GM04503 (cell line): ENCODE data around the gene PTPRZ1.

Experiments
- DNase-seq: peaks from one replicate; pipeline ENCODE4 v3.0.0-alpha.2; 2012; ENCODE audit warnings: low read depth

The PTPRZ1 gene

DNA sequence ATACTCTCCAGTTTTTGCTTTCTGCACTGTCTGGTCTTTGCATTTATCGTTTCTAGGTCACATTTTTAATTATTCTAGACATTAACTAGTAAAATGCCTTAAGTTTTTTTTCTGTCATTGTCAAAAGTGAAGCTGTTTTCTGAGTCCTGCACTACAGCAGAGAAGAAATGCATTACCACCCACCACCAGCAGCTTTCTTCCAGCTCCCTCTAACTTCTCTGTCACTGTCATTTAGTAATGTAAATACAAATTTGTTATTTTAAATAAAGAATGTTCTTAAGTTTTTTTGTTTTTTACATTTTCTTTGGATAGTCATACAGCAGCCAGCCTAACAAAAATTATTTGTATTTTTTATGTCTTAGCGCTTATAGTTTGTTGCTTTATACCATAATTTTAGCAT lies 18.8 kb downstream of the PTPRZ1 start:
- no peak for DNase-seq

DNA sequence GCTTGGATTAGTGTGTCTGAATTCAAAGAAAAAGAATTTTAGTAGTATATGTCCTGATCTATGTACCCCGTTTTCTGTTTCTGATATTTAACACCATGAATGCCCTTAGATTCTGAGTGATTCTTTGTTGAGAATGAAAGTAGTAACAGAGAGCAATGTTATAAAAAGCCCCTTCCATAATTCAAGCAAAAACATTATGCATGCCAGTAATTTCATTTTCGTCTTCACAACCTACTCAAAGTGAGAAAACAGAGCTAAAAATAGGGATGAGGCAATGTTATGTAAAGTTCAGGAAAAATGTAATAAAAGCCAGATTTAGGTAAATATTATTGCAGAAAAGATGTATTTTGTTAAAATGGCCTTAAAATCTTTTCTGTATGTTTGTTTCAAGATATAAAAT lies 28.1 kb downstream of the PTPRZ1 start:
- DNase-seq: no peak

DNA sequence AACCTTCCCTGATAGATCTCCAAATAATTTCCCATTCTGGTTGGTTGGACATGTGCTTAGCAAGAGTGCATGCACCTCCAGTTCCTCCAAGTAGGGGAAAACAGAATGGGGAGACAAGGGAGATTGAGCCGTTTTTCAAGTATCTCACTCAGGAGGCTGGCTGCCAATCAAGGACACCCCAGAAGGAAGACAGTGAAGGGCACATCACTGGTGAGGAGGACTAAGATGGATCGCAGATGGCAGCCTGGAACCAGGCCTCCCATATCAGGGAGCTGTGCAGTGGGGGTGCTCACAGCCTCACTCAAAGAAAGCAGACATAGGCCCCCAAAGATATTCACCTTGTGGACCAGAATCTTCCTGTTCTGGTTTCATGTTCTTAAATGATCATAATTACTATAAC lies 31.2 kb downstream of the PTPRZ1 start:
- no peak for DNase-seq

DNA sequence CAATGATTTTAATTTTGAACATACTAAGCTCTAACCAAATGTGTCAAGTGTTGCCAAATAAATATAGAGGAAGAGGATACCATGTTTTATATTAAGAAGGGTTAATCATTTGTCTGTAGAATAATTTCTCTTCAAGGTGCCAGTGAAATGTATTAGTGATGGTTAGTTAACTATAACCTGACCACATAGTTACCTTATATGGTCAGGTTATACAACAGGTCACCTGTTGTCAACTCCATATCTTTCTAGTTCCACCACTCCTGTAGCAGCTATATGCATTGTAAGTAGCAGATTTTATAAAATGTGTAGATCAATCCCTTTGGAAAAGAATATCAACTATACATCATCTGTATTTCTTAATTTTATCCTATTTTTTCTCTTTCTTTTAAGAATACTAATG lies 35.1 kb downstream of the PTPRZ1 start:
- no peak for DNase-seq

DNA sequence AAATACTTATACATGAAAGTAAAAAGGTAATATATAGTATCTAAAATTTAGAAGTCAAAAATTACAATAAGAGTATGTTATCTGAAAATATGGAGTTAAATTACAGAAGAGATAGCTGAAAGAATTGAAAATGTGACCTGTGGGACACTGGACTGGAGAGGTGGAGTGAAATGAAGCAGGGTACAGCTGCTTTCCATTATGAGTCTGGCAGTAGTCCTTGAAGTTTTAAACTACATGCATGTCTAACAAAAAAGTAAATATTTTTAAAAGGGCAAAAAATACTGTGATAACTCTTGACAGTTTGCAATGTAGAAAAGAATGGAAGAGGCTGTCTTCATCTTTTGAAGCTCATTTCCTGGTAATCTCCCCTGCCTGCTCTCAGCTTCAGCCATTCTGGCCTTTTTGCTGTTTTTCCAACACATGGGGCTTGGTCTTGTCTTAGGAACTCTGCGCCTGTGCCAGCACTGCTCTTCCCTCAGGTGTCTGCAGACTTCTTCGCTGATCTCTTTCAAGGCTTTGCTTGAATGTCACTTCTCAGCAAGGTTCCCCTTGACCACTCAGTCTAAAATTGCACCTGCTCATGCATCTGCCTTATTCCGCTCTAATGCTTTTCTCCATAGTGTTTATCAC lies 36.9 kb downstream of the PTPRZ1 start:
- DNase-seq: no peak

DNA sequence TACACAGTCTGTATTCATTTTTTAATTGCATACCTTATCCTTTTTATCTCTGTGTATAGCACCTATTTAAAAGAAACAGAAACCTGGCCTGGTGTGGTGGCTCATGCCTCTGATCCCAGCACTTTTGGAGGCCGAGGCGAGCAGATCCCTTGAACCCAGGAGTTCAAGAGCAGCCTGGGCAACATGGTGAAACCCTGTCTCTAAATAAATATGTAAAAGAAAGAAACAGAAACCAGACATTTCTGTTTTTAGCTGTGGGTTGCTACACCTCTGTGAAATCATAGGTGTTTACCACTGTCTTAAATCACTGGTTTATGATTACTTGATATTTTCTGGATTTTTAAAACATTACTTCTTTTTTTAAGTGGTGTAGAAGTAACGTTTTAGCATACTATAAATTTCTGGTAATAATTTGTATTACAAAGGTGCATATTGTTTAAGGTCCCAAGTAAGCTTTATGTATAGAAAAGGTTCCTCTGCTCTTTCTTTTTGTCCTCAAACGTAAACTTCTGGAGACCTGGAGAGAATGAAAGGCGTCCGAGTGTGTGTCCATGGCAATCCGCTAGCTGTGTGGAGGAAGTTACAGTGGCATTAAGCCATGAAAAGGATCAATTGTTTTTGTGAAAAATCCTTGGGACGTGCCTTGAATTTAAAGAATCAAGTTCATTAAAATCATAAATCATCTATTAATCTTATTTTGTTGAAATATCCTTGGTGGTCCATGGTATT lies 41.1 kb downstream of the PTPRZ1 start:
- DNase-seq: no peak

DNA sequence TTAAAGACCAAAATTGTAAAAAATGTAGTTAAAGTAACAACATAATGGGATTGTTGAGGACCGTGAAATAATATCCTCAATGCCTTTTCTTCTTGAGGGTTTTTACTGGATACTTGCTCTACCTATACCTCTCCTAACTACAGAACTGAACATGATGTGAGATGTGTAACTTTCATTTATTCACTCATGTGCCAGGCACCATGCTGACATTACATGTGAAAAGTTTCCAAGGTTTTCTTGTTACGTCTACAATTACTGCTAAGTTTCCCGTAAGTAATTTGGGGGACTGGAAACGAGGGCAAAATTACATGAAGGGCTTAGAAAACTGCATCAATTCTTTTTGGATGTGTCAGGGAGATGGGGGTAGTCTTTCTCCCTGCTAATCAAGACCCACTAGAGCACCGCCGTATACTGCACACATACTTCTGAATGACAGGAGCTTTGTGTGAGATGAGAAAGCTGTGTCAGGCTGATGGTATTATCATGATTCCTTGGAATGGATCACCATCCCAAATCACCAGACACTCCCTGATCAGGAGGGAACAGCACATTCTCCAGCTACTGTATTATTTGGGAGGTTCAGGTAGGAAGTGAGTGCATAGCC lies 41.8 kb downstream of the PTPRZ1 start:
- DNase-seq: no peak

DNA sequence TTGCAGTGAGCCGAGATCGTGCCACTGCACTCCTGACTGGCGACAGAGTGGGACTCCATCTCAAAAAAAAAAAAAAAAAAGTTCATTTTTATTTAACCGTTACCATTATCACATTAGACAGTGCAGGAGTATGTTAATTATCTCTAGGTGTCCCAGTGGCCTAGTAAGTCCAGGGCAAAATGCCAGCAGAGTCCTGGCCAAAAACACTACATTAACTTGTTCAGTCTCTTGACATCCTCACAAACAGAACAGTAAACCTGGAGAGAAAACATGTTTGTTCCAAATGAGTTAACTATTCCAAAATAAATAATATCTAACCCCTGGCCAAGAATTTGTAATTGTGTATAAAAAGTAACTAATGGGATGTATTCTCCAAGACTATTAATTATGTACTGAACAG lies 43.2 kb downstream of the PTPRZ1 start:
- no peak for DNase-seq

DNA sequence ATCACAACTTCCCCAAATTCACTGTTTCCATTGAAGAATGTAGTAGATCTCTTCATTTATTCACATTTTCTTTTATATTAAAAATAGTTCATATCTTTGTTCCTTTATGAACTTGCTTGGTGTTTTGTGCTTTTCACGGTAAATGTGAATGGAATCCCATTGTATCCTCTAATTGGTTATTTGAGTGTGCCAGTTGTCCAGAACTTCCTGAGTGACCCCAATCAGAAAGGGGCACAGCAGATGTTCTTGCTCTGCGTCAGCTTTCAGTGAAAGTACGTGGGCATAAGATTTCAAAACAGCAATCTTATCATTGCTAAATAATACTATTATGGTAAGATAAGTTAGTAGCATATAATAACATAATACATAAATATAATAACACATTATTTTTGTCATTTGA lies 47.0 kb downstream of the PTPRZ1 start:
- DNase-seq: no peak

DNA sequence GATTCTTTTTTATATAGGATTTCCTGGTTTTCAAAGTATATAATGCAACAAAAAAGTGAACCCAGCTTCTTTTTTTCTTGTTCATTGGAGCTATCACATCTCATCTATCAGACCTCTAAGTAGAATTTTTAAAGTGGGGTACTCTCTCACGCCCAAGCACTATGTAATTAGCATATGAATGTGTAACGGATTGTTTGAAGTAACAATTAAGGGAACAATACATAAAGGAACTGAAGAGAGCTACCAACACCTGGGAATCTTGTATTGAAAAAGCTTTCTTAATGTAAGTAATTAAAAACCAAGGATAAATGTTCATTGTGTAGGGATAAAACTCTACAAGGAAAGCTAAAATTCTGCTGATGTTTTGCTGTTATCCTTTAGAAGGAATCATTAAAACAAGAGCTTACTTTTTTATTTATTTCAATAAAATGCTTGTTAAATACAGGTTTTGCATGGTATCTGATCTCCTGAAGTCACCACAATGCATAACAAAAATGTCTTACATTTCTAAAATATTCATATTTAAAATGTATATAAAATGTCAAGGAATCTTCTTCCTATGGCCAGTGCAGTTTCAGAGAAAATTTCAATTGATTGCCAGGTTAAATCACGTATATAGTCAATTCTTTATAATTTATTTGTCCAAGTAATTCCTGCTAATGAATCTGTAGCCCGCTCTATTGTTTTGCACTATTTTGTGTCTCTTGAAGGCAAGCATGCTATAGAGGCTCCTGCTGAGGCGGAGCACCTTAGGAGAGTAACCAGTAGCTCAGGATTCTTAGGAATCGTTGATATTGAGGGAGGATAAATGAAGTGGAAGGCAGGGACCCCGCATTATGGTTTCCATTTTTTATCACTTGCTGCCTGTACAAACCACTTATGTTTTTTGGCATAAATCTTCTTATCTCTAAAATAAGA lies 51.6 kb downstream of the PTPRZ1 start:
- no peak for DNase-seq

DNA sequence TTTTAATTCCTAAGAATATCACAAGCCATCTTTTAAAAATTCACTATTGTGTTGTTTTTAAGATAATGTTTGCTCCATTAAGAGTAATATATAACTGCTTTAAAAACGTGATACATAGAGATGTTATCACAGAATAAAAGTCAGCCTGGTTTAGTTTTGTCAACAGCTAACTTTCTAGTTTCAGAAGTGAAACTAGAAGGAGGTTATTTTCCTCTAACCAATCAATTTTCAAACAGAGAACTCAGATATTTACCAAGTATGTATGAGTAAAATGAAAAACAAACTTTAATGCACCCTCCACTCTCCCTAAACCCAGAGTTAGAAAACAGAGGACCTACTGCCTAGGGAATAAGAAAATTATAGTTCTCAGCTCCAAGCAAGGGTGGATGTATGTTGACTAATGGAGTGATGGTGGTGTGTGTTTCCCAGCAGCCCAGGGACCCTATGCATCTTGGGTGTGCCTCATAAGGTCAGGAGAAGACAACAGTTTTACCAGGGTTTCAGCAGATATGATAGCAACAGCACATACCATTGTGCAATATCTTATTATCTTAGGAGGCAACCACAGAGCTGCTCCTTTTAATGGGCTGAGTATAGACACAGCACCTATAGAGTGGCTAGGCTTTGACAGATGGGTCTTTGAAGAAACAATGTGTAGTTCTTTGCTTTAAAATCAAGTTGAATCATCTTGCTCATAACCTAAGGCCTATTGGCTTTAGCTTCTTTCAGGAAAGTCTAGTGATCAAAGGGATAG lies 58.4 kb downstream of the PTPRZ1 start:
- no peak for DNase-seq

DNA sequence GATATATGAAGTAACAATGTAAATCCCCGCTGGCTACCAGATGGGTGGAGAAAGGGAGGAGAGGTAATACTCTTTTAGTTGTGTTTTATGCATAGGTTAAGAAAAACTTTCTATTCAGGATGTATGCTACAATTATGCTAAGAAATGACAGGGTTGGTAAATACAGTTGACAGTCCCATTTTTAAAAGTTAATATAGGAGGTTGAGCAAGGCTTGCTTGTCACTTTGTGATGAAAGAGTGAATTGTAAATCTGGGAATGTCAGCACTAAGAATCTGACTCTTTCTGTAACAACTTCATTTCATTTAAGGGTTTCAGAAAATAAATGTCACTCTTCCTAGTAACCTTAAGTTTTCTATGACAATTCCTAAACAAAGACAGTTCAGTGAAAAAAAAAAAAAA lies 59.8 kb downstream of the PTPRZ1 start:
- DNase-seq: no peak

DNA sequence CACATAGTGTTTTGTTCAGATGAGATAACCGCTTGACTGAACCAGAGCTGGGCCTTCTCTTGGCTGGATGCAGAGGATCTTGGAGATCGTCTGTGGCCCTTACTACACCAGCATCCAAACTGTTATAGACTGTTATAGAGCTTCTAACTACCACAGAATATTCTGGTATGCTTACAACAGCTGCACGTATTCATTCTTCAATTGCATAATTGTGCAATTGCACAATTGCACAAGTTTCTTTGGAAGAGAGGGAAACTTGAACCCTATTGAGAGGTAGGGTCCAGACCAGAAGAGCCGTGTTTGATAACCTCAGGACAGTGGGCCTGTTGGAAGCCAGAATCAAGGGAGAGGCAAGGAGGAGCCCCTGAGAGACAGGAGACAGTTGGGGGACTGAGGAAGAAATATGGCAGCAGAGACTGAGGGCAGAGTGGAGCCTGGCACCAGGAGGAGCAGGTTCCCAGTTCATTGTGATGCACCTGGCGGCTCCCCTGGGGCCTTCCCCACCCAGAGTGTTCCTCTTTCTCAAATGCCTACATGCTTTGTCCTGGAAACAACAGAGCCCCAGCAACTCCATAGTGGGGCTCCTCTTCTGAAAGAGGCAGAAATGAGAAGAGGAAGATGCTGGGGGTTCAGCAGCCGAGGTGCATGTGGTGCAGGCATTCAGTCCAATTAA lies 64.1 kb downstream of the PTPRZ1 start:
- no peak for DNase-seq

DNA sequence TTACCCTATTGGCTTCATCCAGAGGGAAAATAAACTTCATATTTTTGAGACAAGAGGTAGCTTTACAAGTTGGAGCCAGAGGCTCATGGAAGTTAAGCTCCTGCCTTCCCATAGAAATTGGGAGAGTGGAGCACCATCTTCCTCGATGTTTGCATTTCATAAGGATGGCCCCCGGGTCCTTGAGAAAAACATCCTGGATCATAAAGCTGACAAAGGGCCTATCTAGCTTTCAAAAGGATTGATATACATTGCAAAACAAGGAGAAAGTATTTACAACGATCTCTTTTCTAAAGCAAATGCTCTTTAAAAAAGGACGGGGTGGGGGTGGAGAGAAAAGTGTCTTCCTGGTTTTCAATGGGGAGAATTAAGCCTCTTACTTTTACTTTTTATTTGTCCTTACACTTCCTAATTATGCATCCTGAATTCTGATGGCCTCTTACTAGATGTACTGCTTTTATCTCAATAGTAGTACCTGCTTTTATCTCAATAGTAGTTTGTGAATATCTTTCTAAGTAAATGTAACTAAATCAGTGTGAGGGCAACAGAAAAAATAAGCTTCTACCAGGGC lies 65.6 kb downstream of the PTPRZ1 start:
- no peak for DNase-seq

DNA sequence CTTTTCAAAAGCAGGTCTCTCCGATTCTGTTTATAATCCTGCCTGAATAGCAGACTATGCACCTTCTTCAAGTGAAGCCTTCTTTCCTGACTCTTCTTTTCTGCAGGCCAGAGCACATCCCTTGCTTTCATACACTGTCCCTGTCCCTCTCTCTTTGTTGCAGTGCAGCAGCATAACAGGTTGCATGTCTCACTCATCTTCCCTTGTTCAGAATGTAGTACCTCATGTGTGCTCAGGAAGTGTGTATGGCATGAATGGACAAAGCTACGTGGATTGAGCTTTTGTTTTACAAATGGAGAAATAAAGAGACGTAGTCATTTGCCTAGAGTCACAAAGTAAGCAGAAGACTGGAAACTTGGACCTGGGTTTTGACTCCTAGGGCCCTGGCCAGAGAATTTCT lies 68.0 kb downstream of the PTPRZ1 start:
- DNase-seq: no peak

DNA sequence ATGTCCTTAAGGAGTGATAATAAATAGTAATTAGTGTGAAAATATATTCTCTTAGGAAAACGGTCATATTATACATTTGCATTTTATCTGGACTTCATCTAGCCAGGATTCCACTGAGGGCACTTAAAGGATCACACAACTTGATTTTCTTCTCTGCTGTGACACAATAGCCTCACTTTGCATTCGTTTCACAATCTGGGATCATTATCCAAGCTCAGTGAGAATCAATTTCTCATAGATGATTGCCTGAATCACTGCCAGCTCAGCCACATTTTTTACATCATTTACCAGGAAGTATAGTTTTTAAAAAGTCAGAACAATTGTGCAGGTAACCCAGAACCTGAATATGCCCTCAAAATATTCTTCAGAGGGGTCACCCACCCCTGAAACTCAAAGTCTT lies 68.9 kb downstream of the PTPRZ1 start:
- no peak for DNase-seq

DNA sequence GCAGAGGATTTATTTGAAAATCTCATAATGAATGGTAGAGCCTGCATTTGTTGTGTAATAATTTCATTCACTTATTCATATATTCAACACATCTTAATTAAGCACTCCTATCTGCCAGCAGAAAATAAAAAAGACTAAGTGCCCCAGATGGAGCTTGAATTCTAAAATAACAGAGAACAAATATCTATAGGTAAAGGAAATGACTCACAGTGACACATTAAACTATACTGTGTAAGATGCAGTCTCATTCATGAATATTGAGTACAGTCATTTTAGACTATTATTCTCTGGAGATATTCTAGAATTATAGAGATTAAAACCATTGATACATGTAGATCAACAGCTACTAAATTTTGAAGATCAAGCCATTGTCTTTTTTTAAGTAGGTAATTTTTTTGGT lies 72.1 kb downstream of the PTPRZ1 start:
- DNase-seq: no peak

DNA sequence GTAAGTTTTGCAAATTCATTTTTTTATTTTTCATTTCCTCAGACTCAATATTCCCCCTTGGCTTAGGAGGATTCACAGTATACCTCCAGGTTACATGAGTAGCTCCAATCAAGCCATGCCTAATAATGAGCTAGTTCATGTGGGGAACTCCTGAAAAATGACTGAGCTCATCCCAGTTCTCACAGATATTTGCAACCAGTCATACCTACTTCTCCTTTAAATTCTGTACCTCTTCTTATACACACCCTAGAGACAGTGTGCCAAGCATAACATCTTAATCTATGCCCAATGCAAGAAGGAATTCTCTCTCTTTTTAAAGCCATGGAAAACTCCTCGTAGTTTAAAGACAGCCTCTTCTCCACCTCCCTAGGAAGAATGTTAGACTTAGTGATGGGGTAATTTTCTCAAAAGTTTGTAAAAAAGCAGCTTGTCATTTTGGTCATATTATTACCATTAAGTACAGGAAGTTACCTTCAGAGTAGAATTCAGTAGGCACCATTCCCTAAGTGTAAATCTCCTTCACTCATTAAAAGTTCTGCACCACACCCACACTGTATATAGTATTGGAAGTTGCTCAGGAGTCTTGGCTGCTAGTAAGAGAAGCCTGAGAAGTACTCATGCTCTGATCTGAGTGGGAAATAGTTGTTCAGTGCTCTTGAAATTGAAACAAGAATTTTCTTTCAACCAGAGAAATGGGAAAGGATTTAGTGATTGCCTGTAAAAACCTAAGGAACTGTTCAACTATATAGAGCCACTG lies 72.7 kb downstream of the PTPRZ1 start:
- no peak for DNase-seq

DNA sequence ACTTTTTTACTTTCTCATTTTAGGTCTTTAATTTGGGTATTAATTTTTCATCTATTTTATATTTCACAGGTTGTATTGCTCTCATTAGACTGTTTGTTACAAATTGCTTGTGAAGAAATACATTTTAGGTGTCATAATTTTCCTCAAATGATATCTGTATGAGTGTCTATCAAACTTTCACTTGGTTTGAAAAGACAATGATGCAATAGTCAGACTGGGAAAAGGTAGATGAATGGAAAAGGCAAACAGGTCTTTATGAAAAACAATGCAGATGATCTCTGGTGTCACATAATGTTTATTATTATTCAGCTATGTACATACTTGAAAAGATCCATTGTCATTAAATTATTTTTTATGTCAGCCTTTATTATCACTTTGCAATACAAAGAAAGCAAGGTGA lies 80.2 kb downstream of the PTPRZ1 start:
- DNase-seq: no peak

DNA sequence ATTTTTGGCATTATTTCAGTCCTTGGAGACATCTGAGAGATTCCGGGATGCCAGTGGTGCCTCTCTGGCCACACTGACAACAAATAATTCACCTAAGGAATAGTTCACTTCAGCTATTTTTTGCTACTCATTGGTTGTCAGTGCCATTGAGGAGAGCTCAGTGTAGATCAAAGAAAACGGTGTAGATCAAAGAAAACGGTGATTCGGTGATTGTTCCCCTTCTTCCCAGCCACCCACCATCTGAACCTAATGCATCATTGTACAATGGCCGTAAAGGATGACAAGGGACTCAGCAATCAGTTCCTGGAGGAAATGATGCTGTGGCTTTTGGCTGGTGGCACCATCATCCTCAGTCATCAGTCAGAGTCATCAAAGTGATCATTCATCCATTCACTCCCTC lies 80.6 kb downstream of the PTPRZ1 start:
- DNase-seq: no peak
